ENCODE results near the gene SELENOI. TPM values are rescaled to one million over a fixed set of nuclear protein-coding genes. Genes with fewer than 3 reads are reported as not detected.

Gene SELENOI
- total and polyA plus RNA-seq, 2 experiments from 2014 or later = 8.4 to 67.8 TPM

- Histone ChIP-seq H3K4me1 (ENCODE audit: insufficient read depth) (no peaks in the 10 kb centered on the region), H3K4me2 (no peak overlapping the region), H3K9me2 (ENCODE audit: insufficient read depth) (no peaks in the 10 kb centered on the region), H3K4me3 (no peak overlapping the region), H2AFZ (no peak overlapping the region), H4K20me1 (replicated peaks; ENCODE audit: insufficient read depth) (no peaks in the 10 kb centered on the region), H3F3A (replicated peaks; ENCODE audit: low read depth) (no peaks in the 10 kb centered on the region), H3K79me2 (replicated peaks; ENCODE audit: insufficient read depth) (no peaks in the 10 kb centered on the region), H3K27ac (ENCODE audit: low read depth) (no peak overlapping the region), H3K27me3 (ENCODE audit: insufficient read depth) (no peaks in the 10 kb centered on the region), H3K36me3 (ENCODE audit: insufficient read depth) (no peaks in the 10 kb centered on the region)
- no peaks in the 10 kb centered on the region for H3K4me1 Mint-ChIP-seq
- H3K4me3 Mint-ChIP-seq = no peak overlapping the region
- ATAC-seq (no peak), DNase-seq (ENCODE audit: low spot score) (no peak)
- H3K9me3 Mint-ChIP-seq = no peaks in the 10 kb centered on the region
- no peak overlapping the region for H3K27ac Mint-ChIP-seq
- H3K27me3 Mint-ChIP-seq (ENCODE audit: insufficient read depth, low read depth, poor library complexity) = no peaks in the 10 kb centered on the region
- no peak for TF ChIP-seq NANOG (IDR thresholded peaks at IDR 0.05; ENCODE audit: borderline replicate concordance)
- TF ChIP-seq STAT1 (IDR thresholded peaks at IDR 0.05; ENCODE audit: unreplicated experiment) = no peak
- no peak for TF ChIP-seq EZH2phosphoT487 (IDR thresholded peaks at IDR 0.05; ENCODE audit: unreplicated experiment)
- no peak for TF ChIP-seq CREB1 (CRISPR knock-in tag; IDR thresholded peaks at IDR 0.05; ENCODE audit: low read depth)
- no peak for TF ChIP-seq ZNF462 (CRISPR knock-in tag; IDR thresholded peaks at IDR 0.05)
- no peak for TF ChIP-seq POLR2AphosphoS5 (IDR thresholded peaks at IDR 0.05; ENCODE audit: low read depth)
- no peak for TF ChIP-seq CTCF (conservative IDR thresholded peaks at IDR 0.05; ENCODE audit: low read depth in 2 of 2)
- TF ChIP-seq EZH2 (IDR thresholded peaks at IDR 0.05; ENCODE audit: low read depth, unreplicated experiment) = no peak
- TF ChIP-seq ZNF114 (CRISPR knock-in tag; IDR thresholded peaks at IDR 0.05) = no peak
- TF ChIP-seq REST (IDR thresholded peaks at IDR 0.05; ENCODE audit: unreplicated experiment) = no peak
- TF ChIP-seq JUNB (IDR thresholded peaks at IDR 0.05; ENCODE audit: unreplicated experiment) = no peak
- TF ChIP-seq ETS1 (IDR thresholded peaks at IDR 0.05) = no peak
- TF ChIP-seq ZNF331 (CRISPR knock-in tag; IDR thresholded peaks at IDR 0.05; ENCODE audit: low read depth) = no peak
- H3K36me3 Mint-ChIP-seq (ENCODE audit: low read depth) = no peaks in the 10 kb centered on the region
Measured at GRCh38 chr2:26409785-26410184, 63.8 kb downstream of the SELENOI start.
